NAMALWA (cell line): ENCODE measurements around the gene DIP2C.
"Not testable (repeated sequence)": the region's sequence is repeated elsewhere in the genome, so short reads cannot be mapped to it uniquely, and the experiment has no call there.

Experiments used
- DNase-seq: peaks from one replicate; pipeline ENCODE4 v3.0.0-alpha.2; 2015; ENCODE audit warnings: low spot score

Gene DIP2C

GRCh38 chr10:354901-355617 is 334.4 kb downstream of the DIP2C start:
- DNase-seq, result no peak

GRCh38 chr10:352476-353235 is 336.8 kb downstream of the DIP2C start:
- no peak for DNase-seq

- DNase-seq, result no peak
Observed at GRCh38 chr10:351770-352334, 337.6 kb downstream of the DIP2C start.

DNA sequence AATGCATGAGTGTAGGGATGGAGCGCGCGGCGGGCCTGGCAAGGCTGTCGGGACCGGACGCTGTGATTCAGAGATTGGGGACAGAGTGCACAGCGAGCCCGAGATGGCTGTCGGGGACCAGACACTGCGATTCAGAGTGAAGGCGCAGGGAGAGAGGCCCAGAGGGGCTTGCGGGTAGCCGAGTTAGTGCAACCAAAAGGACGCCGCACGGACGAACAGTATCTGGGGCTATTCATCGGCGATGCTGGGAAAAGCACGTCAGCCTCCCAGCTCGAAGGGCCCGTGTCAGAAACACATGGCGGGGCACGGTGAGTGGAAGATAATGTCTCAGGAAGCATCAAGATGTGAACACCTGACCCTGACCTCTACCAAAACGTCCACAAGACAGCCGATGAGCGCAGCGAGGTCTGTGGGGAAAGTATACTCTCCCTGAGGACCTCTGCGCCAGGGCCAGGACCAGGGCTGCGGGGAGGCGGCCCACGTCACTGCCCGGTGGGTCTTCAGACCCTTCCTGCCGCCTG is 338.4 kb downstream of the DIP2C start:
- no peak for DNase-seq

- no peak for DNase-seq
Observed at GRCh38 chr10:349081-349480, 340.4 kb downstream of the DIP2C start.

- DNase-seq, result no peak
Observed at GRCh38 chr10:348456-348855, 341.0 kb downstream of the DIP2C start.

GRCh38 chr10:347774-348173 is 341.7 kb downstream of the DIP2C start:
- DNase-seq, result not testable (repeated sequence)

DNA sequence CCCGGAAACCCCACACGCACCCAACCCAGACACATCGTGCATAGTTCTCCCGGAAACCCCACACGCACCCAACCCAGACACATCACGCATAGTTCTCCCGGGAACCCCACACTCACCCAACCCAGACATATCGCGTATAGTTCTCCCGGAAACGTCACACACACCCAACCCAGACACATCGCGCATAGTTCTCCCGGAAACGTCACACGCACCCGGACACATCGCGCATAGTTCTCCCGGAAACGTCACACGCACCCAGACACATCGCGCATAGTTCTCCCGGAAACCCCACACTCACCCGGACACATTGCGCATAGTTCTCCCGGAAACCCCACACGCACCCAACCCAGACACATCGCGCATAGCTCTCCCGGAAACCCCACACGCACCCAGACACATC is 342.3 kb downstream of the DIP2C start:
- DNase-seq, result not testable (repeated sequence)

GRCh38 chr10:344582-345200 is 344.8 kb downstream of the DIP2C start:
- no peak for DNase-seq

DNA sequence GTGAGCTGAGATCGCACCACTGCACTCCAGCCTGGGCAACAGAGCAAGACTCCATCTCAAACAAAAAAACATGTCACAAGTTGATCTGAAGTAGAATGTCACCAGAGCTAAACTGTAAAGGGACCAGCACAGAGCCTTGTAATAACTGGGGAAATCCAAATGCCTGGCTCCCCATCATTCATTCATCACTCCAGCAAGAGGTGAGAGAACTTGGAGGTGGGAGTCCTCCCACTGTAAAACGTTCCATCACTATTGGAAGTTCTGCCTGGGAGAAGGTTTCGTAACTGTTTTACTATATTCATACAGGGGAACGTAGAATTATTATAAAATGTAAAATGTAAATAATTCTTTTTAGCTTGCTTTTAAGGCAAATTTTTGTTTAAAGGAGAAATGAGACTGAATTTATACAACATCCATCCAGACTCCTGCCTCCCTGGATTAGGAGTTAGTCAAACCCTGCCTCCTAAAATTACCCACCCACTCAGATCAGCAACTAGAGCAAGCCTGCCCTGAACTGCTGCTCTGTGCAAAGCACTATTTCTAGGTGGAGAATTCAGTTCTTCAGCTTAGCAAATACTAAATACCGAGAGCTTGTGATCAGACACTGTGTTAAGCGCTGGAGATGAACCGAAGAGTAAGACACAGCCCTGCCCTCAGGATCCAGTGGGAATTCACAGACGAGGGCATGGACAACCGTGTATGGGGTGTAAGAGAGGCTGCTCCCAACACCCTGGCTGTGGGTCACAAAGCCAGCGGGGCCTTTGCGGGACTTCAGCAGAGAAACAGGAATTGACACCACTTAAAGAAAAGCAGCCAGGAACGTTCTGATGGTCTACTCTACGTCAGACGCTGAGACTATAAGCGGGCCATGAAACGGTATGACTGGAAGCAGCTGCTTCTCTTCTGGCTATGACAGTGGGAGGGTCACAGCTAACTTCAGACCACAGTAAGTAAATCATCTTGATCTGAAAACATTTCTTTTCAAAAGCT is 345.9 kb downstream of the DIP2C start:
- no peak for DNase-seq

DNA sequence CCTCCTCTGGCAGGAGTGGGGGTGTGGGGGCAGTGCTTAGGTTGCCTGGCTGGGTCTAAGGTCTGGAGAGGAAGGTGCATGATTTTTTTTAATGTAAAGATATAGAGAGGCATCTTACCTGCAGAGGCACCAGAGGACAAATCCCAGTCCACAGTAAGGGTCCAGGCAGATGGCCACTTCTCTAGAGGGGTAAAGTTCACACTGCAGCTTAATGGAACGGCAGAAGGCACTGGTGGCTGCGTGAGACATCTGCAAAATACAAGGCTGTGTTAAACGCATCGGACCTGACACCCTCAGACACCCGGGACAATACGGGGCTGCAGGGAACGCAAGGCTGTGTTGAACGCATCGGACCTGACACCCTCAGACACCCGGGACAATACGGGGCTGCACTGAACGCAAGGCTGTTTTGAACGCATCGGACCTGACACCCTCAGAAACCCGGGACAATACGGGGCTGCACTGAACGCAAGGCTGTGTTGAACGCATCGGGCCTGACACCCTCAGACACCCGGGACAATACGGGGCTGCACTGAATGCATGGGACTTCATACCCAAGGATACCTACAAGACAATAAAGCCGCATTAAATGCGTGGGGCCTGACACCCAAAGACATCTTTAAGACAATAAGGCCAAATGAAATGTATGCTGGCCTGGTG is 348.3 kb downstream of the DIP2C start:
- no peak for DNase-seq

GRCh38 chr10:340646-341045 is 348.8 kb downstream of the DIP2C start:
- DNase-seq, result no peak

- DNase-seq, result no peak
Observed at GRCh38 chr10:339038-339391, 350.5 kb downstream of the DIP2C start.

DNA sequence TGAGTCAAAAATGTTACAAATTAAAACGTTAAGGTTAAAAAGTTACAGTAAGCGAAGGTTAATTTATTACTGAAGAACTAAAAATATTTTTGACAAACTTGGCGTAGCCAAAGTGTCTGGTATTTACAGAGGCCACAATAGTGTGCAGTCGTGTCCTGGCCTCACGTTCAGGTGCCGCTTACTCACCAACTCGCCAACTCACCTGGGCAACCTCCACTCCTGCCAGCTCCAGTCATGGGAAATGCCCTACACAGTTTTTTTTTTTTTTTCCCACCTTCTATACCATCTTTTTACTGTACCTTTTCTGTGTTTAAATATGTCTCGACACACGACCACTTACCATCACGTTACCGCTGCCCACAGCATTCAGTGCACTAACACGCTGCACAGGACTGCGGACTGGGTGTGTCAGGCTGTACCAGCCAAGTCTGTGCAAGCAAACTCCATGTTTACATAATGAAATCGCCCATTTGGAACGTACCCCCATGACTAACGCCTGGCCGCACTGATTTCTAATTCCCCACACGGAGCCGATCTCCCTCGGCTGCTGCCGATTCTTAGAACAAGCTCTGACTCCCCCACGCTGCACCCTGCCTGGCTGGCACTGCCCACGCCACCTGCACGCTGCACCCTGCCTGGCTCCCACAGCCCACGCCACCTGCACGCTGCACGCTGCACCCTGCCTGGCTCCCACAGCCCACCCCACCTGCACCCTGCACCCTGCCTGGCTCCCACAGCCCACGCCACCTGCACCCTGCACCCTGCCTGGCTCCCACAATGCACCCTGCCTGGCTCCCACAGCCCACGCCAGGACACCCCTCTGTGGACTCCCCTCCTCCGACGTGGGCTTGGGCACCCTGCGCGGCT is 351.1 kb downstream of the DIP2C start:
- DNase-seq, result no peak

DNA sequence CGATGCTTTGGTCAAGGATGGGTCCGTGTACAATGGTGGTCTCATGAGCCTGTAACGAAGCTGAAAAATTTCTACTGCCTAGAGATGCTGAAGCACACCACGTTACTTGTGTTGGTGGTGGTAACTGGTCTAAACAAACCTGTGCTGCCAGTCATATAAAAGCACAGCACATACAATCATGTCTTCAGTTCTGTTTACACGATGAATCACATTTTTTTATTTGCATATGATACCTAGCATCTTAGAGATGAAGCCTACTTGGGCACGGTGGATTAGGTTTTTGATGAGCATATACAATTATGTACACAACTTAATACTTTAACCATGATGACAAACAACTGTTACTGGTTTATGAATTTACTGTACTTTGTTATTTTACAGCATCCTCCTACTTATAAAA is 353.2 kb downstream of the DIP2C start:
- DNase-seq, result no peak

- no peak for DNase-seq
Observed at GRCh38 chr10:335151-335800, 354.2 kb downstream of the DIP2C start.

GRCh38 chr10:331186-331585 is 358.3 kb downstream of the DIP2C start:
- no peak for DNase-seq

DNA sequence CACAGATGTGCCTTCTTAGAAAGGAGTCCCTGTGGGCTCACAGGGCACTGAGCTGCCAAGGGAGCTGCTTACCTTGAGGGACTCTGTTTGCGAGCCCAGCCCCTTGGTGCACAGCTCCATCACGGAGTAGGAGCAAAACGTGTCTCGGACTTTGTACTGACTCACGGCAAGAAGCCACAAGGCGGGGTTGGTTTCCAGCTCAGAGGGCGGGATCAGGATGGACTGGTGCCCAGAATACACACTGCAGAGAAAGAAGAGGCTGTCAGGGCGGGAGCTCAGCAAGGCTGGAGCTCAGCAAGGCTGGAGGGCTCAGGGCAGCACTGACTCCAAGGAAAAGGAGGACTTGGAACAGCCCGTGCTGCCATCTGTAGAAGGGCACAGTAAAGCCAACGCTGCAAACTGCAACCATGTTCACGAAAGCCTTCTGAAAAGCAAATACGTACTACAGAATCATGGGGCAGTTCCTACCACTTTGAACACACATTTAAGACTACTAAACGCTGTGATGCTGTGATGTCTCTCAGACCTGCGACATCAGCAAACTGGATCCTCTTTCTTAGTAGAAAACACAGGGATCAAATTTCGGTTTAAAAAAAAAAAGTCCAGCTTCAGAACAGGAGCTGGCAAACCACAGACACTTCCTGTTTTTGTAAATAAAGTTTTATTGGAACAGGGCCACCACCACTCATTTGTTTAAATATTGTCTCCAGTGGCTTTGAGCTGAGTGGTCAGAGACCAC is 359.9 kb downstream of the DIP2C start:
- DNase-seq, result peak; percentile 66
